Femur (tissue), 1 donor: ENCODE measurements around the gene DAP.
A peak's percentile ranks its signal among the peaks of the same experiment; 100 is the strongest.

ENCODE experiments used
- DNase-seq: peaks from one replicate; pipeline ENCODE4 v3.0.0-alpha.2; 2017

Gene DAP

DNA sequence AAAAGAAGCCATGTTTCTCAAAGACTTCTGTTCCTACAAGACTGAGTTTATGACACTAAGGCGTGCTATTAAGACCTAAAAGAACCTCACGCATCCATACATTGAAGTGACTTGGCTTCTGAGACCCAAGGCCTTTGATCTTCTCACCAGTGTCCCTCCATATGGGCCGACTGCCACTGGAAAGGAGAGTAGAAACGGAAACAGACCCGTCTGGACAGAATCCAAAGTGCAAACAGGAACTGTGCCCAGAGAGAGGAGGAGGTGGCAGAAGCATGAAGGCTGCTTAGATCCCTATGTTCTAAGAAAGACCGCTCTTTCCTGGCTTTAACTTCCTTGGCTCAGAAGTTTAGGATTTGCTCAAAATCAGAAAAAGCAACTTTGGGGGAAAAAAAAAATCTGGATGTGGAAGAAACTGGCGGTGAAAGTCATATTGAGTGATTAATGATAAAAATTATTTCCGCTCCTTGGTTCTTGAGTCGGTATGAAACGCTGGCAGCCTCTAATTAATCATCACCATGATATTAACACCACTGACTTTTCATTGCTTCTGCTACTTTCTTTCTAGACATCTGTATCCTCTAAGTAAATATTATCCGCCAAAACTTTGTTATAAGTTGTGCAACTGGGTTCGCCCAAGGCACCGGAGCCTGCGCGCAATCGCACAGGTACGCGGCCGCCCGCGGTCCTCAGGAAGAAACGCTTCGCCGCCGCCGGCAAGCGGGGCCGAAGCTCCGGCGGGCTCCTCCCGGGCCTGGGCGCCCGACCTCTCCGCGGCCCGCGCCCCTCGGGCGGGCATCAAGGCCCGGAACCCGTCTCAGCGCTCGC is 726 bp downstream of the DAP start:
- DNase-seq: peak; percentile 81

DNA sequence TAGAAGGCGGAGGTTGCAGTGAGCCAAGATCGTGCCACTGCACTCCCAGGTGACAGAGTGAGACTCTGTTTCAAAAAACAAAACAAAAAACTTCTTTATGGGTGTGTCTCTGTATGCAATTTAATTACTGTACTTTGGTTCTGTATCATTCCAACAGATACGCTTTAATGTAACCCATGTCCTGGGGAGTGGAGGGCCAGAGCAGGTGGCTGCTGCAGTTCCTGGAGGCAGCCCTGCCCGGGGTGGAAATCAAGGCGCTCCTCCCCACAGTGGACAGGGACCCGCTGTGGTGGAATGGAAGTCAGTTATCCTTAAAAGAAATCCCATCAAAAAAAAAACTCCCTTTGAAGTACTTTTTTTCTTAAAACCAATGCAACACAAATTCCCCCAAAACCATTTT is 1.9 kb downstream of the DAP start:
- DNase-seq: no peak

DNA sequence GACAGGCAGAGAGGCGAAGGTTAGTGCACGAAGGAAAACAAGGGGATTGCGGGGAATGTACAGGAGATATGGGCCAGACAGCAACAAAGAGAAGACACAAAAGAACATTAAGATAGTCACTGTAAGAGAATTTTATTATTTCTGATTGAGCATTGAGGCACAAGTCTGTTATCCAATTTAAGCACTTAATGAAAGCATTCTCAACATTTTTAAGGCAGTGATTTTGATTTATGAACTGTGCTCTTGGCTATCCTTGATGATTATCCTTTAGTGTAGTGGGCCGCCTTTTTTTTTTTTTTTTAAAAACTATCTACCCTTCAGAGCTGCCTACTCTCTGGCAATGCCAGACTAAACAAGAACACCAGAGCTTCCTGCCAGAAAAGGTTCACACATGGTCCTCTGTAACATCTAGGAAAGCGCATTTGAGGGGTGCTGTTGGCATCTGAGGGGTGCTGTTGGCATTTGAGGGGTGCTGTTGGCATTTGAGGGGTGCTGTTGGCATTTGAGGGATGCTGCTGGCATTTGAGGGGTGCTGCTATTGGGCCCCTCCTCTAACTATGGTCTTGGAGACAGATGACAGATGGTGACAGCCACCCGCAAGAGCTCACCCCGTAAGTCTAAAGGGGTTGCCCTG is 3.0 kb downstream of the DAP start:
- no peak for DNase-seq

DNA sequence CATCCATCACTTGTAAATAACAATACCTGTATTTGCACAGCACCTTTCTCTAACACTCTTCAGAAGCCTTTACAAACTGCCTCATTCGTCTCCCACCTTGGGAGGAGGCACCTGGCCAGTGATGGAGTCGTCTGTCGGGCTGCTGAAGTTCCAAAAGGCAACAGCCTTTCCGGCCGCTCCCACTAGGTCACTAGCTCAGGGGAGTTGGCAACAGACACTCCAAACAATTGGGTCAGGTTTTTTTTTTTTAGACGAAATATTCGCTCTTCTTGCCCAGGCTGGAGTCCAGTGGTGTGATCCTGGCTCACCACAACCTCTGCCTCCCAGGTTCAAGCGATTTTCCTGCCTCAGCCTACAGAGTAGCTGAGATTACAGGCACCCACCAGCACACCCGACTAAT is 4.0 kb downstream of the DAP start:
- no peak for DNase-seq

DNA sequence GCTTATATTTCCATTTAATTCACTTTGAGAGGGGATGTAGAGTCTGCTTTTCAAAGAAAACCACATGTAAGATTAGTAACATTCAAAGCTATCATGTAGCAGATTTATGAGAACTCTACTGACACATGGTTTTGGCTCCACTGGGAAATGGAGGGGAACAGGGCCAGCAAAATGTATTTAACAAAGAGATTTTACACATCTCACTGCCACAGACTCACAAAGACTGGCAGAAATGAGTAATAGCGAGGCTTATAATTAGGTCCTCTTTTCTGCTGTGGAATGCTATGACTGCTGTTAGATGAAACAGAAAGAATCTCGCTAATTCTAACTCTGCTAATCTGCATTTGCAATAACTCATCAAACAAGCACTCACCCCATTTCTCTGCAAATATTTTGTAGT is 4.5 kb downstream of the DAP start:
- DNase-seq: no peak

DNA sequence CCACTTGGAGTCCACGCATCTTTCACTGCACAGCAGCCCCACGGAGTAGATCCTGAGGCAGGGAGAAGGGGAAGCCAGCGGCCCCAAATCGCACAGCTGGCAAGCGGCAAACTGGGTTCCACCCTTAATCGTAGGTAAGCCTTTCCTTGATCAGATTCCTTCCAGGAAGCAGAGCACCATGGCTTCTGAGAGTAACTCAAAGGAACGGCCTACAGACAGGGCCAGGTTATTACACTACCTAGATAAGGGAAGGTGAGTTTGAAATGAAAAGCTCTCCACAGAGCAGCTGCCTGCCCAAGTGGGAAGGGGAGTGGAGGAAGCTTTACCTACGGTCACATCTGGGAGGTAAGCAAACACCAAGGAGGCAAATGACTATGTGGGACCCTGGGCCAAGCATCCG is 7.9 kb downstream of the DAP start:
- no peak for DNase-seq

DNA sequence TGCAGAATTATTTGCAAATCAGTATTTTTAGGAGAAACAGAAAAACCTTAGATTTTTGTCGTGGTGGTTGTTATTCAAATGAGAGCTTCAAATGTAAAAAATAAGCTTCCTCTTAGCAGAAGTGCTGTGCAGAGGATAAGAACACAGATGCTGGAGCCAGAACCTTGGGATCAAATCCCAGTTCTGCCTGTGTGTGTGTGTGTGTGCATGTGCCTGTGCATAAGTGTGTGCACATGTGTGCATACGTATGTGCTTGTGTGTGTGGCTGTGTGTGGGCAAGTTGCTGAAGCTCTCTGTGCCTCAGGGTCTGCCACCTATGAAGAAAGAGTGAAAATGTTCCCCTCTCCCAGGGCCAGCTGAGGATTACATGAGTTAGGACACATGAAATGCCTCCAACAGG is 8.6 kb downstream of the DAP start:
- no peak for DNase-seq

DNA sequence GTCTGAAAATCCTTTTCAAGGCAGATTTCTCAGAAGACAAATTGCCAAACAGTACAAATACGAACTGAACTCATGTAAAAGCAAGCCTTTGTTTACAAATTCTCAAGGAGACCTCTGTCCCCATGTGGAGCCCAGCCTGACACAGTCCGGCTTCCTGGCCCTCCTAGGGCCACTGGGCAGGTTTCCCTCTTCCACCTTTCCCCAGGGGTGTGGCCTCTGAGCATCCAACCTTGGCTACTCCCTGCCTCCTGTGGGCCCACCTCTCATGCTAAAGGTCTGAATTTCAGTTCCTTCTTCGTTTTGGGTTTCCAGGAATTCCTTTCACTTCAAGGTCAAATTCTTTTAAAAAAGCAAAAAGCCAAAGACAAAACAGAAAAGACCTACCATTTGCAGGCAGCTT is 10.1 kb downstream of the DAP start:
- no peak for DNase-seq

DNA sequence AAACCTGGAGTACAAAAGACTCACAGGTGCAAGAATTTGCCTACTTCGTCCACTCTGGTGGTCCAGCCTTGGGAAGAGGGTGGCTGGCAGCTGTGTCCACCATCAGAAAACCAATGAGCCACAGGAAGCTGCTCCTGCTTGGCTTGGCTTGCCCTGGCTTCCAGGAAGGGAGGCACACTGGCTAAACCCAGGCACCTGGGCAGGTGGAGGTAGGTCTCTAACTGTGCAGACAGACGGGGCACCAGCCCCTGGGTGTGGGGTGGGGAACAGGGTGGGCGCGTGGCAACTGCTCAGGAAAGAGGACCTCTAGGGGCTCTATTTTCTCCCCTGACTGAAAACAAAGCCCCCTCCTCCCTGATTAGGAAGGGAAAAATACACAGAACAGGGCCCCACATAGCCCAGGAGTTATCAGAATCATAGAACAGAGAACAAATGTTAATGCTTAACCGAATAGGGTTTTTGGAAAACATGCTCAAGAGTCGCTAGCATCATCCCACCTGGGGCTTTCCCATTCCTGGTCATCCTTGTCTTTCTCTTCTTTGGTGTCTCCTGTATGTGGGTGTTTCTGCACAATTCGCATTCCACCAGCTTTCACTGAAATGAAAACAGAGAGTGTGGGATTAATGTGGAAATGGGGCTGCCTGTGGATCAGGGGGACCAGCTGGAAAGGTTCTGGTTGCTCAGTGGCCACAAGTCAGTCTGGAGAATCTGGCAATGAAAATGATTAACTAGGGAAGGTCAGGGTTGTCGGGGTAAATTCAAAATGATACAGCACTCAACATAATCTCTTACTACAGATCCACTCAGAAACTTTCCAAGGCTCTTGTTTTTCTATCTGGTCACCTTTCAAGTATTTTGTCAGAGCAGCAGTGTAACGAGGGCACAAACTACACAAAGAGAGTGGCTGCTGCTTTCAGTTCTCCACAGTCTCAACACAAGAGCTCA is 13.1 kb downstream of the DAP start:
- DNase-seq: no peak

DNA sequence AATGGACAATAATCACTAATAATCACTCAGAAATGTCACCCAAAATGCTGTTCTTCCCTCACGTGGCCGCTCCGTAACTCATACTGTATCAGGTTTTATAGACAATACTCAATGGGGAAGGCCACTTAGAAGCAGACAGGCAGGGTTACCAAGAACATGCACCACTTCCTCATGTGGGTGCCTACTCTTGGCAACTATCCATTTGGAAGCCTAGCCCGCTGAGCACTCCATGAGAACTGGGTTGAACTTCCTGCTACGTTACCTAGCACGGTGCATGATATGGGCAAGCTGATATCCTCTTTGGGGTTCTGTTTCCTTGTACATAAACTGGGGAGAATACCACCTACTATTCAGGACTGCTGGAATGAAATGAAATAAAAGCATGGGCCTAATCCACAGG is 14.3 kb downstream of the DAP start:
- no peak for DNase-seq

DNA sequence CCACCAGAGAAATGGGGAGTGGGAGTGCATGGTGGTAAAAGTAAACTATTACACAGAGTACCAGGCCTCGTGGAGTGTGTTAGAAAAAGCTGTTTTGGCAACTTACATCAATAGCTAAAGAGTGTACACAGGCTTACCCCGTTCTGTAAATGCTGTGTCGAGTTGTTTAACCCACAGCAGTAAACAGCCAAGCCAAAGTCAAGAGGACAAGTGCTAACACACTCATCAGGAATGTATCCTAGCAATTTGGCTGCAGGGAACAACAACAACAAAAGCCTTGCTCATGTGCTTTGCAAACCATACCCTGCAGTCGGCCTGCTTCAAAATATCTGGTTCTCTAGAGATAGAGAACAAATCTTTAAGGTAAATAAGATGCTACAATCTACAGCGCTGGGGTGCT is 15.9 kb downstream of the DAP start:
- DNase-seq: no peak

DNA sequence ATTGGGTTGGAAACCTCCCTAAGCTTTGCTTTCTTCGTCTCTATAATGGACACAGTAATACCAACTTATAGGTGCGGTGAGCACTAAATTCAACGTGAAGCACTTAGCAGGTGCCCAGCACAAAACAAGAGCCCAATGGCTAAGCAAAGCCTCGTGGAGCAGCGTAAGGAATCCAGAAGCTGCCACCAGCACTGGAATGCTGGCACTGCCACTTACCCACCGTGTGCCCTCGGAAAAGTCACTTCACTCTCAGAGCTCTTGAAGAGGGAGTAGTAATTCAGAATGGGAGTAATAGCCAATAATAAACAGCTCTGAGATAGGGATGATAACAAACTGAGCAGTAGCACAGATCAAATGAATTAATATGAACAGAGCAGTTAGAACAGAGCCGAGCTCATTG is 16.4 kb downstream of the DAP start:
- DNase-seq: no peak

DNA sequence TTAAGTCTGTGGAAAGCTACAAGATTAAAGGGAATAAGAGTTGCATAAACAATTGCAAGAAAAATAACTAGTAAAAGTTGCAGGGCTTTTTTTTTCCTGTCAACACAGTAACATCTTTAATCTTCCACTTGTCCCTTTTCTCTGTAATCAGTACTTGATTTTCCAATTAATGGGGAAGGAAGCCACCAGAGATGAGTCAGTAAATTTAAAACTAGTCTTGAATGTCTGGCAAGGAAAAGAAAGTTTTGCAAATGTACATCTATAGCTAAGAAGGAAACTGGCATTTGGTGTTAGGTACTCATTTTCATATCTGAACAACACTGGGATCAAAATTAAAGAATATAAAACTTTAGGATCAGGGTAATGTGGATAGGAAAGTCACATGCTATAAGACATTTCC is 17.1 kb downstream of the DAP start:
- DNase-seq: no peak

DNA sequence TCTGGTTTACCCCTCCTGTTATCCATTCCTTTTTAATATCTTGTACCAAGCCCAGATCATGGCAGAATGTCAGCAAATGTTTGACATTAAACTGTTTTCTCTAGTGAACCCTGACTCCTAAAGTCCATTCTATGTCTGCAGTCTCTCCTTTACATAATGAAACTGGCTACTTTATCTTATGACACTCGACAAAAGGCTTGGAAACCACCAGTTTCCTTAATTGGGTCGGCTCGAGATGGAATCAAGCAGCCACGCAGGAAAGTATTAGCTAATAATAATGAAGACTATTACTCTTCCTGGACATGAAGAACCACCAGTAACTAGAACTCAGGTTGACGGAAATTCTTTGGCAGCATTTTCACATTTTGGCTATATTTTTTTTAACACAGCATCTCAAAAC is 17.5 kb downstream of the DAP start:
- no peak for DNase-seq

DNA sequence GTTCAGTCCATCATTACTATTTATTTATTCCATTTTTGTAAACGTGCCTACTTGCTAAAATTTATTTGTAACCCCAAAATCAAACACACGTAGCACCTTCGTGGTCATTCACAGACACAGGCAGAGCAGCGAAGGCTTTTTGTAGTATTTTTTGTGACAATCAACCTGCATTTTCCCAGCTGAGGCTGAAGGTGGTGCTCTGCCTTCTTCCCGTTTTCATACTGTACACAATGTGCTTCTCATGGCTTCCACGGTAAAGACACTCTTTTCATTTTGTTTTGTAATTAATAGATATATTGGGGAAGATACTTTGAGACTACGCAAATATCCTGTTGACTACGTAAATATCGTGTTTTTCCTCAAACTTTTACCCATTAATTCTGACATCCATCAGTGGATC is 19.4 kb downstream of the DAP start:
- no peak for DNase-seq

DNA sequence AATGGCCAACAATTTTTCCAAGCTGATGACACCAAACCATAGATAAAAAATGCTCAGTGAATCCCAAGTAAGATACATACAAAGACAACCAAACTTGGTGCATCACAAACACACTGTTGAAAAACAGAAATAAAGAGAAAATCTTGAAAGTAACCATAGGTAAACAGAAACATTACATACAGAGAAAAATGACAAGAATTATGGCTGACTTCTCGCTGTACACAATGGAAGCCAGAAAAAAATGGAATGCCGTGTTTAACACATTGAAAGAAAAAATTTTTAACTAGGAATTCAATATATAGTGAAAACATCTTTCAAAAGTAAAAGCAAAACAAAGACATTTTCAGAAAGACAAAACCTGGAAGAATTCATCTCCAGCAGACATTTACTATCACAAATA is 20.6 kb downstream of the DAP start:
- no peak for DNase-seq

DNA sequence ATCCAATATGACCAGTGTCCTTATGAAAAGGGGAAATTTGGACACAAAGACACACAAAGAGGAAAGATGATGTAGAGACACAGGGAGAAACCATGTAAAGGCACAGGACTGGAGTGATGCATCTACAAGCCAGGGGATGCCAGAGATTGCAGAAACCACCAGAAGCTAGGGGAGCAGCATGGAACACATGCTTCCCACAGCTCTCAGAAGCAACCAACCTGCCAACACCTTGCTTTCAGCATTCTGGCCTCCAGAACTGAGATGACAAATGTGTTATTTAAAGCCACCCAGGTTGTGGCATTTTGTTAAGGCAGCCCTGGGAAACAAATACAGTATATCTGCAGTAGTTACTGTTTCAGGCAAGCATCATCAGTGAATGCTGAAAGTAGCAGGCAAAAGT is 23.2 kb downstream of the DAP start:
- DNase-seq: no peak

DNA sequence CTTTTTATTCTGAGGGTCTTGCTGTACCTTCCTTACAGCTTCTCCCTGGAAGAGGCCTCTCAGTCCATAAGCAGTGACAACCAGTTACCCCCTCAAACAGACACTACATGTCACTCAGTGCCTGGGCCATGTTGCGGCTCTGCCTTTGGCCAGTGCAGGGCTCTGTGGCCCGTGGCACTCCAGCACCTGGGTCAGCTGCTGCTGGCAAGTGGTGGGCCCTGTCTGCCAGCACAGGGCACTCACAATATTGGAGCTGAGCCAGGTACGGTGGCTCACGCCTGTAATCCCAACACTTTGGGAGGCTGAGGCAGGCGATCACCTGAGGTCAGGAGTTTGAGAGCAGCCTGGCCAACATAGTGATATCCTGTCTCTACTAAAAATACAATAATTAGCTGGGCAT is 24.2 kb downstream of the DAP start:
- no peak for DNase-seq

DNA sequence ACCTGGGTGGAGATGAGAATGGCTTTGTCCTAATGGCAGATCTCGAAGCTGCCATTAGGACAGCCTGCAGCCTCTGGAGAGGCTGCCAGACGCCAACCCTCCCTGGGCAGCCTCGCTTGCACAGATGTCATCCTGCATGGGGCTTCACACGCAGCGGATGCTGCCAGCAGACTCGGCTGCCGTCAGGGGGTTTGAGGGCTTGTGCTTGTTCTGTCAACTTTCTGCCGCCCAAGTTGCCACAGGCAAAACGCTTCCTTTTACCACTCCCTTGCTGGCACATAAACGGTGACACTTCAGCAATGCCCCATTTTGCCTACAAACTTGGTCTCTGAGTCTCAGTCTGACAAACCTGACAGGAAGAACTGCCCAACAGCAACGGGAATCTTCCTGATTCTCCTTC is 24.7 kb downstream of the DAP start:
- no peak for DNase-seq

DNA sequence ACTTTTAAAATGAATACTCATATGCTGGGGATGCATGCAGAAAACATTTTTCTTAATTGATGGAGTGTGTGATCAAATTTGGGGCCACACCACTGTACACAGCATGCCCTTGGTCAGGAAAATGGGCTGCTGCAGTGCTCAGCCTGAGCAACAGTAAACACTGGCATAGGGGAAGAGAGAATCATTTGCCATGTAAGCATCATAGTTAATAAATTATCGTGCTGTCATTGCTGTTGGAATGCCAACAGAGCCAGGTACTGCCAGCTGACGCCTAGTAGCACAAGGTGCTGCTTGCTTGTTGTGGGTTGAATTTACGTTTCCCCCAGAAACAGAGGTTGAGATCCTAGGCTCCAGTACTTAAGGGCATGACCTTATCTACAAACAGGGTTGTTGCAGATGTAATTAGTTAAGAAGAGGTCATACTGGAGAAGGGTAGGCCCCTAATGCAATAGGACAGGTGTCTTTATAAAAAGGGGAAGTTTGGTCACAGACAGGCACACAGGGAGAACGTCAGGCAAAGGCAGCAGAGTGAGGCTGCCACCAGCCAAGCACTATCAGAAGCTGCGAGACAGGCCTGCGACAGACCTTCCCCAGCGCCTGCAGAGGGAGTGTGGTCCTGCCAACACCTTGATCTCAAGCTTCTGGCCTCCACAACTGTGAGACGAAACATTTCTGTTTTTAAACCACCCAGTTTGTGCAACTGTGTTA is 25.3 kb downstream of the DAP start:
- no peak for DNase-seq

DNA sequence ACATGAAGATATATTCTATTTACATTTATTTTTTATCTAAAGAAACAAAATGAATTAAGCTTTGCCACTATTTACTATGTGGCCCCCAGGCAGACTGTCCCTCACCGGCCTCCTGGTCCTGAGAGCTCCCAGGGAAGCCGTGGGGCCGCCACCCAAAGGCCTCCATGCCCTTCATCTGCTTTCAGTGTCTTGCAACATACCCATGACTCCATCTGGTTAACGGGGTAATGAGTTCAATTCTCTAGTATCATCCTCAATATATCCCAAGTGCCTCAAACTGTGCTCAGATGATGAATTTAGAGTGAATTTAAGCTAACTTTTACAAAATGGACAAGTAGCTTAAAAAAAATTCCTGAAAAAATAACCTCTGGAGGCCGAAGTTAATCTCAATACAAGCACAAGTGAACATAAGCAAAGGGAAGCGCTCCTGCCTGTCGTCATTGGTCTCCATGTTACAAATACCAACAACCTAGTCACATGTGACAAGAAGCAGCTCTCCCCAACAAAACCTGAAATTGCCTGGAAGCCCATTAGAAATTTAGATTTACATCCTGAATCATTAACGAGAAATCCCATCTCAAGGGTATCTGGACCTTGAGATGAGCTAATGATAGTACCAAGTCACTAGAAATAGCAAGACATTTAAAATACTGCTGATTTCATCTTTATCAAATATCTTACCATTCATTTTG is 26.1 kb downstream of the DAP start:
- DNase-seq: no peak

DNA sequence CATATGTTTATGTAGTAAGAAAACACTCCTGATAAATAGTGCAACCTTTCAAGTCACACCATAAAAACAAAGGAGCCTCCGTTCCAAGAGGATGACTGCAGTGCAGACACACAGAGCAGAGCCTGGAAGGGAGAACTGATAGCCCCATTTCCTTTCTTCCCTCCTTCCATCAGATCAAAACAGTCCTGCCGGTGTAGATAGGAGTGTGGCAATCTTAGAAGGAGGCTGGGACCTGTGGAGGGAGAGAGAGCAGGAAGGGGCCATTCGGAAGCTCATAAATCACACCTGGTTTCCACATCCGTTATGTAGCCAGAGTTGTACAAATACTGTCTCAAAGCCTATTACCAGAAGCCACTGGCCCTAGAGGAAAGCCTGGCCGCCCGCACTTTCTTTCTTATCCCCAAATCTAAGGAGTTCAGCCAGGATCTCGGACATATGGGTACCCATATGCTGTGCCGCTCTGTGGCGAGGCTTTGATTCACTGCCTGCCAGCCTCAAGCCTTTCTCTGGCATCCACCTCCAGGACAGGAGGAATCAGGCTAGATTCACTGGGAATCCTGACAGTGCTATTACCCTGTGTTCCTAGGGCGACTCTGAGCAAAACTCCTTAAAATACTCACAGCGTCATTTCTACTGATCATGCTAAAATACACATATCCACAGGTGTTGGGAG is 26.9 kb downstream of the DAP start:
- DNase-seq: no peak
